GM19372 (cell line): ENCODE data around the gene ABCC8.

ENCODE experiments used
- ATAC-seq: cut with Tn5 transposase; IDR thresholded peaks from one replicate; pipeline ENCODE4 v1.9.1; 2021; ENCODE audit warnings: mild to moderate bottlenecking, low read depth, moderate library complexity; ENCODE audit not compliant: unreplicated experiment

The ABCC8 gene

GRCh38 chr11:17475666-17476316 lies 854 bp downstream of the ABCC8 start:
- no peak for ATAC-seq

DNA sequence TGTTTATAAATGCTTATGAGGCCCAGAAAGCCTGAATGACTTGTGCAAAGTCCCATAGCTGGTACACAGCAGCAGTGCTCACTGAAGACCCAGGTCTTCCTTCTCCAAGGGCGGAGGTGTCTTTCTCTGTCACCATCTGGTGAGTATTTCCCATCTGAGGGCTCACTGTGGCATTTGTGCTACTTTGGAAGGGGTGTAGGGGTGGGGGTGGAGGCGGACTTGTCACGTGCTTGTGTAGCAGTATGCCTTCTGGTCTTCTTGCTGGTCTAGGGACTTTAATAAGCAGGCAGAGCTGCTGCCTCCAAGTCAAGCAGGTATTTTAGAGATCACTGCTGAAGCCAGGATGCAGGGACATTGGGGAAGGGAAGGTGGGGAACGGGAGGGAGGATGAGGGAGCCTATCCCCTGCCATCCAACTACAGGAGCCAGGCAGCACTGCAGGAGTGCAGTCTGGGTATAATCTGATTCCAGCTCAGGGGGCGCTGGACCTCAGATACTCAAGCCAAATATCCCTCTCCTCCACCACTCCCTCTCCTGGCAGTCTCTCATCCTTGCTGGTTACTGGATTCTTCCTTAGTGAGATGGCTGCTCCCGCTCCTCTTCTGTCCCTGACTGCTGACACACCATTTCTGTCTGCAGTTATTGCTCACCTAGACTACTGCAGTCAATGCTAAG lies 3.4 kb downstream of the ABCC8 start:
- no peak for ATAC-seq

GRCh38 chr11:17472467-17472866 lies 4.2 kb downstream of the ABCC8 start:
- no peak for ATAC-seq

DNA sequence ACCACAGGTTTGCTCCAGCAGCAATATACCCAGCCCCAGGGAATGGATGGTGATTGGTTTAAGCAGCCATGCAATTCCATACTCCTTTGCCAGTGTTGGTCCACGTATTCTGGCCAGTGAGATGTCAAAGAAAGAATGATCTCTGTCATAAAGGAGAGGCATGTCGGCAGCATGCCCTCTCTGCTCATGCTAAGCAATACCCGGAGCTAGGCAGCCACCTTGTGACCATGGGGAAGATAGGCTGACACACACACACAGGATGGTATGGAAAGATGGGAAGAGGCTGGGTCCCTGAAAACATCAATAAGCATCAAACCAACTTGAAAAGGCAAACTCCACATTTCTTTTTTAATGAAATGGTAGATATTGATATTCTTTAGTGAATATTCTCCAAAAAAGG lies 5.1 kb downstream of the ABCC8 start:
- ATAC-seq: no peak

DNA sequence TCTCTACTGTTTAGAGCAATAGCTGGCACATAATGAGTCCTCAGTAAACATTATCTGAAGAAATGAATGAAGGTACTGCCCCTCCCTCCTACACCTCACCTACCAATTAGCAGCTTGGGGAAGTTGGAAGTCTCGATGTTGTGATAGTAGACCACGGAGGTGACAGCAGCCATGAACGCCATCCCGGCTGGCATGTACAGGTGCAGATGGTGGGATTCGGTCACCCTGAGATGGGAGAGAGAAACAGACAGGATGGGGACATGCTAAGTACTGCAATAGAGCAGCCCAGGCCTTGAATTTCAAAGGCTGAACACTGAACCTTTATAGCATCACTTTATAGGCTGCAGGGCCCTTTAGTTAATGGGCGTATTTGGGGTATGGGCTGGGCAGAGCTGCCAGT lies 6.6 kb downstream of the ABCC8 start:
- no peak for ATAC-seq

GRCh38 chr11:17468122-17468521 lies 8.5 kb downstream of the ABCC8 start:
- no peak for ATAC-seq

- no peak for ATAC-seq
Measured at GRCh38 chr11:17463546-17464174, 13.0 kb downstream of the ABCC8 start.

DNA sequence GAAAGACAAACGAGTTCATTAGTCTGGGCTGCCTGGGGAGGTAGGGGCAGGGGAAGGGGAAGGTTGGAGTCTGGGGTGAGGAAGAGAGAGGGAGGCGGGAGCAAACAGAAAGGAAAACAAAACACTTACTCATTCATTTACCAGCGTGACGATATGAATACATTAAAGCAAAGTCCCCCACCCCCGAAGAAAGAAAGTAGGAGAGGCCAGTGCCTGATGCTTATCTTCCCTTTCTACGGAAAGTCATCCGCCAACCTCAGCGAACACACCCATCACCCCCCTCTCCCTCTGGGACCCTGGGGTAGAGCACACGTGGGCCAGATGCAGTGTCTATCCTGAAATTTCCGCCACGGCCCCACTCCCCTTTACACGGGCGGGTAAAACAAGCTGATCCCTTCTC lies 13.7 kb downstream of the ABCC8 start:
- ATAC-seq: no peak

GRCh38 chr11:17460406-17460805 lies 16.2 kb downstream of the ABCC8 start:
- ATAC-seq: no peak

- ATAC-seq: no peak
Measured at GRCh38 chr11:17459236-17459896, 17.3 kb downstream of the ABCC8 start.

DNA sequence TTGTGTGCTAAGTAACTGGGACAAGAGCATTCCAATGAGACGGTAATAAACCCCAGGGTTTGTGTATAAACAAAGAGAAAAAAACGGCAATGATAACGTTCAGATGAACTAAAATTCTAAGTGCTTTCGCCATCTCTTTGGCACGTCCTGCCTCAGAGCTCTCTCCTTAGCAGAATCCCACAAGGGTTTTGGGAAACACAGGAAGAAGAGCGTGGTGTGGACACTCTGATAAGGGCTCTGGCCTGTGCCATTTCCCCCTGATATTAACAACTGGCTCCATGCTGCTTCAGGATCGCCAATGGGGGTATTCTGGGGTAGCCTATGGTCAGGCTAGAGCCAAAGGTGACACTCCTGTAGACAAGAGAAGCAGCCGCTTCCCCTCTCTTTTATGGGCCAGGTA lies 18.4 kb downstream of the ABCC8 start:
- ATAC-seq: no peak

- ATAC-seq: no peak
Measured at GRCh38 chr11:17457396-17458173, 19.1 kb downstream of the ABCC8 start.

- ATAC-seq: no peak
Measured at GRCh38 chr11:17452668-17453067, 24.0 kb downstream of the ABCC8 start.

DNA sequence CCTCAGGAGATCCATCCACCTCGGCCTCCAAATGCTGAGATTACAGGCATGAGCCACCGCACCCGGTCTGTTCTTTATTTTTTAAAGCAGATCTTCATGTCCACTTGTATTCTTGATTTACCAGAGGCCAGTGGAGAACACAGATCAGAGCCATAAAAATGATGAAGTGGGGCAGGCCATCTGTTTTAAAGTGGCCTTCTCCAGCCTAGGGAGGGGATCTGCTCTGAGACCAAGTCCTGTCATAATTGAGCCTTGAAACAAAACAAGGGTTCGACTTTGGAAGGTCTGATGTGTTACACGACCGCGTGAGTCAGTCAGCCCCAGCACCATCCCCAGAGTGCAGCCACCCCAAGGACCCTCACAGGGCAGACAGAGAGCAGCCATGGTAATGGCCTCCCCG lies 27.5 kb downstream of the ABCC8 start:
- ATAC-seq: no peak

- ATAC-seq: no peak
Measured at GRCh38 chr11:17446482-17446881, 30.2 kb downstream of the ABCC8 start.

DNA sequence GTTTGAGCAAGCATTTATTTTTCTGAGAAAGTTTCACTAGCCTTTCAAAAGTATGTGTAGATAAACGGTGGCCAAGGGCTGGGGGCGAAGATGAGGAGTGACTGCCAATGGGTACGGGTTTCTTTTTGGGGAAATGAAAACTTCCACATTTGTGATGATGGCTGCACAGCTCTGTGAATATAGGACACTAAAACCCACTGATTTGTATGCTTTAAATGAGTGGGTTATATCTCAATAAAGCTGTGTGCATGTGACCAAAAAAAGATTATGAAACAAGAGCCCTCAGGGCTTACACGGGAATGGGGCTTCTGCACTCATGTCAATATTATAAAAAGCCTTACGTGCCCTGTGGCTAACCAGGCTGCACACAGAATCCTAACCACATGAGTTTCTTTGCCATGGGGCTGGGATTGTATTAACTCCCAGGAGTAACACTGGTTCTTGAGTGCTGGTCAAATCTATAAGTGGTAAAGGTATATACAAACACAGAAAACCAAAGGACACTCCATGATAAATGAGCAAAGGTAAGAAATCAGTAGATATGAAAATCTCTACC lies 31.3 kb downstream of the ABCC8 start:
- ATAC-seq: no peak

DNA sequence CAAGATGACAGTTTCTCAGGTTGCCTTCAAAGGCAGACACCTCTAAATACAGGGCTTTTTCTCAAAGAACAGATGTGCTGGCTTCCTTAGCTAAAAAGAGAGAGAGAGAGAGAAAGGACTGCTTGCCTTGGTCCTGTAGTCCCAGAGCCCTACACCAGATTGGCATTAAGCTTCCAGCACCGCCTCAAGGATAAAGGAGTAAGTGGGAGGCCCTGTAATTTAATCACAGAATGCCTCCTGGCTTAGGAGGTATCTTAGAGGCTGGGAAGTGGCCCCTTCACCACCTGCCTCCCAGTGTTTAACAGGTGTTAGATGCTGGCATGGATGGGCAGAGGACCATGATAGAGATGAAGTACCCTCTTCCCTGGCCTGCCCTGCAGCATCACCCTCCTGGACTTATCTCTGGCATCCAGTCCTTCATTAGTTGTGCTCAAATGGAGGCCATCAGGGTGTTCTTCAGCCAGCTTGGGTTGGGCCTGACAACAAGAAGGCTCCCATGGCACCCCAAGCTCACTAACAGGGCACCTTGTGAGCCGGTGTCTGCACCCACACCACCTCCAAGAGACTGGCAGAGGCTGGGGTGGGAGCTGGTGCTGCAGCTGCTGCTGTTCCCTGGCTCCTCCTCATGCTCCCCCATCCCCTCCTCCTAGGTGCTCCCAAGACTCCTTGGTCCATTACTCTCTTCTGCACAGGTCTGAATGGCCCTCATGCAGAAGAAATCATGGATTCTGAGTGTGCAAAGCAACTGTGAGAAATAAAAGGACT lies 32.5 kb downstream of the ABCC8 start:
- ATAC-seq: no peak

DNA sequence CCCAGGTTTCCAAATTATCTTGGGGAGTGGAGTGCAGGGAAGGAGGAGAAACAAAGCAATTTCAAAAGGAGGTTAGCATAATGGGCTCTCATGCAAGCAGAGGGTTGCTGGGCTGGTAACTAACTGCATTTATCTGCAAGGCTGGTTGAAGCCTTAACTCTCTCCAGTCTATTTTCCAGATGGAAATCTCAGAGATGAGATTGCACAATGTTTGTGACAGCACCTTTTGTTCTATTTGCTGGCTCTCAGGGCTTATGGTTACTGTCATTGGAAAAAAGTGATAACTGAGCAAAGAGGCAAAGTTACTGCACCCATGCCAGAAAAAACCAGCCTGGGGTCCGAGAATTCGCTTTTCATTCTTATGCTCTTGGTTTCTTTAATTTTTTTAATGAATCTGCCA lies 33.2 kb downstream of the ABCC8 start:
- no peak for ATAC-seq

GRCh38 chr11:17443000-17443399 lies 33.6 kb downstream of the ABCC8 start:
- ATAC-seq: no peak

- no peak for ATAC-seq
Measured at GRCh38 chr11:17439316-17439782, 37.3 kb downstream of the ABCC8 start.
